ENCODE results near the gene ASIC2. TPM values are rescaled to one million over a fixed set of nuclear protein-coding genes. Genes with fewer than 3 reads are reported as not detected.

Gene ASIC2
- total RNA-seq, 1 donor from 2014 or later = not detected

- Histone ChIP-seq H3K27me3 (no peaks in the 10 kb centered on the region), H3K4me3 (no peak overlapping the region), H3K36me3 (no peaks in the 10 kb centered on the region), H3K27ac (no peak overlapping the region), H3K4me1 (no peaks in the 10 kb centered on the region), H3K9me3 (no peaks in the 10 kb centered on the region)
- DNase-seq (ENCODE audit: low spot score in 2 of 2) = no peak
- TF ChIP-seq CTCF (IDR thresholded peaks at IDR 0.05) = no peak
- intact Hi-C loops (cut with DNase I) = no loop called here
Measured at GRCh38 chr17:33273743-33274410, 19.2 kb downstream of the ASIC2 start.

DNA sequence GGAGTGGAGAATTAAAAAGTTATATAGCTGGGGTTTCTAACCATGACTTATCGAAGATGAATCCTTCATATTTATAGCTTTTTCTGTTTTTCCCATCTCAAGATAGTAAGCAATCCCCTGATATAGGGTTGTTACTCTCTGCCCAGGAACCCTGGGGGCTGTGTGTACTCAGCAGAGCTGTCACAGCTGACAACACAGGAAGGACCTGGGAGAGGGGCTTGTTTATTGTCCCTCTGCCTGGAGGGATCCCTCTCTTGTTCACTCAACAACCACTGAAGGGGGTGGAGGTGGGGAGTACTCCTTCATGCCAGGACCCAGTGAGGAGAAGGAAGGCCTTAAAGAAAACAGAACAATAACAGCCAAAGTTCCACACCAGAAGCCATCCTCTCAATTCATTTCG, 19.8 kb downstream of the ASIC2 start:
- H3K4me3 ChIP-seq = no peak overlapping the region
- no peaks in the 10 kb centered on the region for H3K4me1 ChIP-seq
- H3K27me3 ChIP-seq = no peaks in the 10 kb centered on the region
- TF ChIP-seq CTCF (IDR thresholded peaks at IDR 0.05) = no peak
- intact Hi-C loops (cut with DNase I) = no loop called here
- H3K27ac ChIP-seq = no peak overlapping the region
- DNase-seq (ENCODE audit: low spot score in 2 of 2) = no peak
- H3K9me3 ChIP-seq = no peaks in the 10 kb centered on the region
- no peaks in the 10 kb centered on the region for H3K36me3 ChIP-seq

- no peaks in the 10 kb centered on the region for H3K36me3 ChIP-seq
- H3K9me3 ChIP-seq = no peaks in the 10 kb centered on the region
- no peak for DNase-seq (ENCODE audit: low spot score in 2 of 2)
- no peak overlapping the region for H3K27ac ChIP-seq
- no peaks in the 10 kb centered on the region for H3K27me3 ChIP-seq
- H3K4me1 ChIP-seq = no peaks in the 10 kb centered on the region
- no peak for TF ChIP-seq CTCF (IDR thresholded peaks at IDR 0.05)
- no peak overlapping the region for H3K4me3 ChIP-seq
- intact Hi-C loops (cut with DNase I) = no loop called here
Measured at GRCh38 chr17:33272438-33272837, 20.7 kb downstream of the ASIC2 start.

- Histone ChIP-seq H3K27me3 (no peaks in the 10 kb centered on the region), H3K4me3 (no peak overlapping the region), H3K36me3 (no peaks in the 10 kb centered on the region), H3K4me1 (no peaks in the 10 kb centered on the region), H3K9me3 (no peaks in the 10 kb centered on the region), H3K27ac (no peak overlapping the region)
- no peak for DNase-seq (ENCODE audit: low spot score in 2 of 2)
- intact Hi-C loops (cut with DNase I) = no loop called here
- TF ChIP-seq CTCF (IDR thresholded peaks at IDR 0.05) = no peak
Measured at GRCh38 chr17:33269337-33270060, 23.6 kb downstream of the ASIC2 start.

DNA sequence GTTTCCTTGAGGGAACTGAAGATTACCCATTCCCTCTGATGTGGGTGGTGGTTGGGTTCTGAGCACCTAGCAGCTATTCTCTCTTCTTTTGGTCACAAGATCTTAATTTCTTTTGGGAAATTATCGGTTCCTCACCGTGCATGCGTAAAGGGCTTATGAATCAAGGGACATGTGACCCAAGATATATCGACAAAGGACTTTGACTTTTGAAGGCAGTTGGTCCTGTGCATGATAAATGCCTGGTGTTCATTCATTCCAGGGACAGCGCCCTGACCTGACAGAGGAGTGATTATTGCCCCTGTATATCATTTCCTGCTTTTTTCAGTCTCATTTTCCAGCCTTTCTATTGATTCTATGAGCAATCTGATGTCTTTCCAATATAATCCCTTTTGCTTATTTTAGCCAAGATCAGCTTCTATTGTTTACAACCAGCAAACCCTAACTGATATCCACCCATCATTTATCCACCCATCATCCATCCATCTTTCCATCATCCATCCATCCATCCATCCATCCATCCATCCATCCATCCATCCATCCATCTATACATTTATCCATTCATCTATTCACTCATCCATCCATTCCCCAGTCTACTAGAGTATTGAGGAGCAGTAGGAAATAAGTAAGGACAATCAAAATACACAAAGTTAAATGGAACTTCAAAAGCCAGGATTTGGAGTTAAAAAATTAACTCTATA, 25.1 kb downstream of the ASIC2 start:
- intact Hi-C loops (cut with DNase I) = no loop called here
- H3K27ac ChIP-seq = no peak overlapping the region
- no peaks in the 10 kb centered on the region for H3K36me3 ChIP-seq
- H3K9me3 ChIP-seq = no peaks in the 10 kb centered on the region
- TF ChIP-seq CTCF (IDR thresholded peaks at IDR 0.05) = no peak
- no peak for DNase-seq (ENCODE audit: low spot score in 2 of 2)
- no peak overlapping the region for H3K4me3 ChIP-seq
- no peaks in the 10 kb centered on the region for H3K4me1 ChIP-seq
- H3K27me3 ChIP-seq = no peaks in the 10 kb centered on the region

Data from ascending aorta (tissue), 2 donors.